ENCODE results near the gene EFCAB11. TPM values are rescaled to one million over a fixed set of nuclear protein-coding genes. Genes with fewer than 3 reads are reported as not detected.

The EFCAB11 gene
- total RNA-seq, 2 experiments from 2014 or later = 4.8 to 6.3 TPM

- ChIA-PET CTCF (interaction anchor here (0.6 kb wide), 1 partner anchor 400 kb away, joined by 3 read pairs; no protein-coding TSS in a partner anchor), POLR2A (no interaction called here)
- Mint-ChIP-seq H3K36me3 (ENCODE audit: low read depth) (no peaks in the 10 kb centered on the region), H3K4me1 (no peaks in the 10 kb centered on the region), H3K9me3 (ENCODE audit: low read depth) (no peaks in the 10 kb centered on the region), H3K27me3 (peaks cover 11% of the 10 kb centered on the region), H3K4me3 (no peak overlapping the region), H3K27ac (no peak overlapping the region)
- intact Hi-C loops (cut with DNase I, micrococcal nuclease) = no loop called here
- ATAC-seq (no peak), DNase-seq (no peak)
Measured at GRCh38 chr14:89813617-89814031, 140.9 kb downstream of the EFCAB11 start.

- Mint-ChIP-seq H3K9me3 (ENCODE audit: low read depth) (no peaks in the 10 kb centered on the region), H3K4me1 (no peaks in the 10 kb centered on the region), H3K4me3 (no peak overlapping the region), H3K27me3 (peaks cover 9% of the 10 kb centered on the region), H3K36me3 (ENCODE audit: low read depth) (no peaks in the 10 kb centered on the region), H3K27ac (no peak overlapping the region)
- ATAC-seq (no peak), DNase-seq (no peak)
- POLR2A ChIA-PET = no interaction called here
- CTCF ChIA-PET = interaction anchor here (0.7 kb wide), 1 partner anchor 347 kb away, joined by 3 read pairs; no protein-coding TSS in a partner anchor
- intact Hi-C loops (cut with DNase I, micrococcal nuclease) = no loop called here
Measured at GRCh38 chr14:89811954-89812575, 142.5 kb downstream of the EFCAB11 start.

GRCh38 chr14:89810101-89810500 is 144.4 kb downstream of the EFCAB11 start:
- ATAC-seq (no peak), DNase-seq (no peak)
- Mint-ChIP-seq H3K4me1 (no peaks in the 10 kb centered on the region), H3K27me3 (peaks cover 9% of the 10 kb centered on the region), H3K27ac (no peak overlapping the region), H3K9me3 (ENCODE audit: low read depth) (no peaks in the 10 kb centered on the region), H3K4me3 (no peak overlapping the region), H3K36me3 (ENCODE audit: low read depth) (no peaks in the 10 kb centered on the region)
- intact Hi-C loops (cut with DNase I, micrococcal nuclease) = no loop called here
- CTCF ChIA-PET = no interaction called here
- POLR2A ChIA-PET = no interaction called here

- Mint-ChIP-seq H3K36me3 (ENCODE audit: low read depth) (no peaks in the 10 kb centered on the region), H3K27ac (no peak overlapping the region), H3K4me3 (no peak overlapping the region), H3K4me1 (no peaks in the 10 kb centered on the region), H3K9me3 (ENCODE audit: low read depth) (no peaks in the 10 kb centered on the region), H3K27me3 (no peaks in the 10 kb centered on the region)
- intact Hi-C loops (cut with DNase I, micrococcal nuclease) = no loop called here
- ATAC-seq (no peak), DNase-seq (no peak)
- ChIA-PET CTCF (interaction anchor here (0.5 kb wide), 1 partner anchor 282 kb away, joined by 3 read pairs; no protein-coding TSS in a partner anchor), POLR2A (no interaction called here)
Measured at GRCh38 chr14:89807892-89808291, 146.6 kb downstream of the EFCAB11 start.

GRCh38 chr14:89807151-89807550 is 147.4 kb downstream of the EFCAB11 start:
- no peaks in the 10 kb centered on the region for H3K27me3 Mint-ChIP-seq
- intact Hi-C loops (cut with DNase I, micrococcal nuclease) = no loop called here
- DNase-seq (no peak), ATAC-seq (no peak)
- H3K4me3 Mint-ChIP-seq = no peak overlapping the region
- no peaks in the 10 kb centered on the region for H3K9me3 Mint-ChIP-seq (ENCODE audit: low read depth)
- no peak overlapping the region for H3K27ac Mint-ChIP-seq
- H3K4me1 Mint-ChIP-seq = no peaks in the 10 kb centered on the region
- POLR2A ChIA-PET = interaction anchor here (0.5 kb wide), 2 partner anchors 763 to 1690 kb away, joined by 3 to 5 read pairs; no protein-coding TSS in a partner anchor
- CTCF ChIA-PET = interaction anchor here (0.5 kb wide), 1 partner anchor 281 kb away, joined by 3 read pairs; no protein-coding TSS in a partner anchor
- H3K36me3 Mint-ChIP-seq (ENCODE audit: low read depth) = no peaks in the 10 kb centered on the region

- intact Hi-C loops (cut with DNase I, micrococcal nuclease) = no loop called here
- Mint-ChIP-seq H3K27me3 (no peaks in the 10 kb centered on the region), H3K4me1 (no peaks in the 10 kb centered on the region), H3K4me3 (no peak overlapping the region), H3K27ac (no peak overlapping the region), H3K36me3 (ENCODE audit: low read depth) (no peaks in the 10 kb centered on the region), H3K9me3 (ENCODE audit: low read depth) (no peaks in the 10 kb centered on the region)
- ChIA-PET POLR2A (interaction anchor here (0.5 kb wide), 2 partner anchors 762 to 1690 kb away, joined by 3 to 5 read pairs; no protein-coding TSS in a partner anchor), CTCF (interaction anchor here (1.2 kb wide), 1 partner anchor 11 kb away, joined by 4 read pairs; no protein-coding TSS in a partner anchor)
- no peak for ATAC-seq
- no peak for DNase-seq
Measured at GRCh38 chr14:89806451-89806850, 148.1 kb downstream of the EFCAB11 start.

GRCh38 chr14:89805501-89805900 is 149.0 kb downstream of the EFCAB11 start:
- Mint-ChIP-seq H3K27ac (no peak overlapping the region), H3K27me3 (no peaks in the 10 kb centered on the region), H3K4me1 (no peaks in the 10 kb centered on the region), H3K36me3 (ENCODE audit: low read depth) (no peaks in the 10 kb centered on the region), H3K9me3 (ENCODE audit: low read depth) (no peaks in the 10 kb centered on the region), H3K4me3 (no peak overlapping the region)
- DNase-seq = no peak
- ChIA-PET POLR2A (no interaction called here), CTCF (interaction anchor here (0.9 to 1.2 kb wide), 3 partner anchors 12 to 301 kb away, joined by 3 to 4 read pairs (median 3); no protein-coding TSS in a partner anchor)
- no peak for ATAC-seq
- intact Hi-C loops (cut with DNase I, micrococcal nuclease) = no loop called here

- no peaks in the 10 kb centered on the region for H3K27me3 Mint-ChIP-seq
- H3K4me1 Mint-ChIP-seq = no peaks in the 10 kb centered on the region
- POLR2A ChIA-PET = no interaction called here
- intact Hi-C loops (cut with DNase I, micrococcal nuclease) = no loop called here
- H3K27ac Mint-ChIP-seq = no peak overlapping the region
- no peak for DNase-seq
- ATAC-seq = no peak
- no peaks in the 10 kb centered on the region for H3K9me3 Mint-ChIP-seq (ENCODE audit: low read depth)
- CTCF ChIA-PET = interaction anchor here (0.8 to 1.1 kb wide), 2 partner anchors 8 to 30 kb away, joined by 3 read pairs; no protein-coding TSS in a partner anchor
- H3K36me3 Mint-ChIP-seq (ENCODE audit: low read depth) = no peaks in the 10 kb centered on the region
- H3K4me3 Mint-ChIP-seq = no peak overlapping the region
Measured at GRCh38 chr14:89803542-89803941, 151.0 kb downstream of the EFCAB11 start.

GRCh38 chr14:89801136-89801535 is 153.4 kb downstream of the EFCAB11 start:
- POLR2A ChIA-PET = no interaction called here
- ATAC-seq (no peak), DNase-seq (no peak)
- H3K4me3 Mint-ChIP-seq = no peak overlapping the region
- no peaks in the 10 kb centered on the region for H3K36me3 Mint-ChIP-seq (ENCODE audit: low read depth)
- H3K4me1 Mint-ChIP-seq = no peaks in the 10 kb centered on the region
- no peaks in the 10 kb centered on the region for H3K9me3 Mint-ChIP-seq (ENCODE audit: low read depth)
- intact Hi-C loops (cut with DNase I, micrococcal nuclease) = no loop called here
- no peak overlapping the region for H3K27ac Mint-ChIP-seq
- CTCF ChIA-PET = no interaction called here
- H3K27me3 Mint-ChIP-seq = no peaks in the 10 kb centered on the region

GRCh38 chr14:89798212-89798773 is 156.2 kb downstream of the EFCAB11 start:
- no peak overlapping the region for H3K4me3 Mint-ChIP-seq
- no peaks in the 10 kb centered on the region for H3K36me3 Mint-ChIP-seq (ENCODE audit: low read depth)
- intact Hi-C loops (cut with DNase I, micrococcal nuclease) = no loop called here
- DNase-seq = no peak
- H3K9me3 Mint-ChIP-seq (ENCODE audit: low read depth) = no peaks in the 10 kb centered on the region
- no peaks in the 10 kb centered on the region for H3K4me1 Mint-ChIP-seq
- CTCF ChIA-PET = no interaction called here
- ATAC-seq = no peak
- H3K27ac Mint-ChIP-seq = no peak overlapping the region
- H3K27me3 Mint-ChIP-seq = no peaks in the 10 kb centered on the region
- POLR2A ChIA-PET = no interaction called here

- Mint-ChIP-seq H3K36me3 (ENCODE audit: low read depth) (no peaks in the 10 kb centered on the region), H3K27me3 (no peaks in the 10 kb centered on the region), H3K4me3 (no peak overlapping the region), H3K27ac (no peak overlapping the region), H3K4me1 (no peaks in the 10 kb centered on the region), H3K9me3 (ENCODE audit: low read depth) (no peaks in the 10 kb centered on the region)
- no peak for DNase-seq
- intact Hi-C loops (cut with DNase I, micrococcal nuclease) = no loop called here
- ChIA-PET CTCF (no interaction called here), POLR2A (no interaction called here)
- no peak for ATAC-seq
Measured at GRCh38 chr14:89797148-89797547, 157.4 kb downstream of the EFCAB11 start.

- no peak overlapping the region for H3K27ac Mint-ChIP-seq
- no peaks in the 10 kb centered on the region for H3K9me3 Mint-ChIP-seq (ENCODE audit: low read depth)
- intact Hi-C loops (cut with DNase I, micrococcal nuclease) = no loop called here
- ATAC-seq = no peak
- no peaks in the 10 kb centered on the region for H3K36me3 Mint-ChIP-seq (ENCODE audit: low read depth)
- ChIA-PET CTCF (no interaction called here), POLR2A (no interaction called here)
- no peak overlapping the region for H3K4me3 Mint-ChIP-seq
- no peak for DNase-seq
- H3K4me1 Mint-ChIP-seq = no peaks in the 10 kb centered on the region
- no peaks in the 10 kb centered on the region for H3K27me3 Mint-ChIP-seq
Measured at GRCh38 chr14:89794096-89794495, 160.4 kb downstream of the EFCAB11 start.

Measured in activated CD4-positive, alpha-beta T cell treated with anti-CD3 and anti-CD28 coated beads for 36 hours (primary cell).